GM21526 (cell line): ENCODE measurements around the gene GYPC.
A peak's percentile ranks its signal among the peaks of the same experiment; 100 is the strongest.
"Not testable (repeated sequence)": the region's sequence is repeated elsewhere in the genome, so short reads cannot be mapped to it uniquely, and the experiment has no call there.

ENCODE experiments used
- ATAC-seq: cut with Tn5 transposase; IDR thresholded peaks from one replicate; pipeline ENCODE4 v1.9.1; 2021; ENCODE audit warnings: moderate library complexity; ENCODE audit not compliant: unreplicated experiment, low FRiP score

The GYPC gene

GRCh38 chr2:126648345-126648786, 7.6 kb upstream of the GYPC start:
- ATAC-seq, result not testable (repeated sequence)

- no peak for ATAC-seq
Observed at GRCh38 chr2:126649101-126649500, 6.9 kb upstream of the GYPC start.

DNA sequence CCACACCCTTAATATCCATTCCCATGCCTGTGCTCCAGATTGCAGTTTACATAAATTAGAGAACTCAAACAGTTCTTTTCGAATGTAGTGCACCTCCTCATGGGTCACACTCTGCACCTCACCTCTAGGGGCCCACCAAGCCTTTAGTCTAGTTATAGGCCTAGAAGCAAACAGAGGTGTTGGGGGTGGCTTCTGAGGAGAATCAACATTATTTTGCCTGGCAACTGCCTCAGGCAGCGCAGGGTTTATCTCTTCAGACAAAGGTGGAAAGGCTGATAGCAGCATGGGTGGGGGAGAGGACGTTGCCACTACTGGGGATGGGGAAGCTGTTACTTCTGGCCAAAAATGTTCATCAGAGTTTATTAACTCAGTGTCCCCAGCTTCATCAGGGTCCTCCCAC, 5.0 kb upstream of the GYPC start:
- no peak for ATAC-seq

- no peak for ATAC-seq
Observed at GRCh38 chr2:126652323-126652891, 3.6 kb upstream of the GYPC start.

GRCh38 chr2:126653109-126653508, 2.8 kb upstream of the GYPC start:
- no peak for ATAC-seq

DNA sequence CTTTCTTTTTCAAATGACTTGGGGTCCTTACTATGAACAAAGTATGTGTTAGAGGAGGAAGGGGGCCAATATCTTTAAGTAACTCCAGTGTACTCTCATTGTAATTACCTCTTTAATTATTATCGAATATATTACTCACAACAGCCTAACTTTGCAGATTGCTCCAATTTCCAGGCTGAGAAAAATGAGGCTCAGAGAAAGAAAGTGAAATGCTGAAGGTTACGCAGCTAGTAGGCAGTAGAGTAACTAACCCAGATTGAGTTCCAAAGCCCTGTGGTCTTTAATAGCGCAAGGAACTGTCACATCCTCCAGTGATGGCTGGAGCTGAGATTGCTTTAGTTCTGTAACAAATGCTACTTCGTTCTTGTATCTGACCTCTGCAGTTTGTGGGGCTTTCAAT, 2.2 kb upstream of the GYPC start:
- no peak for ATAC-seq

DNA sequence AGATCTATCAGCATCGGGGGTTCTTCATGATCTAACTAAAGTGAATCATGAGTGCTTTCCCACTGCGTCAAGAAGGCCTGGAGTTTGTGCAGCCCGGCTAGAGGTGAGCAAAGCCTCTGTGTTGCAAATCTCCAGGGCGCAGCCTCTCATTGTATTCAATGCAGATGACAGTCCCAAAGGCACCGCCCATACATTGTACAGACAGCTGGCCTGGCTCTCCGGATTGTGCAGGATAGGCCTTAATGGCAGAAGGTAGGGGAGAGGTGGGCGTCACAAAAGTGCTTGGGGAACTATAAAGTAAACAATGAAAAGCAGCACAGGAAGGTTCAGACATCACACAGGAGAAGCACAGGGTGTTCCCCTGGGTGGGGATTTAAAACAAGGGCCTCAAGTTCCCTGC, 907 bp upstream of the GYPC start:
- no peak for ATAC-seq

GRCh38 chr2:126656431-126657147, 631 bp downstream of the GYPC start:
- peak; percentile 30 for ATAC-seq

GRCh38 chr2:126657148-126657635, 1.2 kb downstream of the GYPC start:
- ATAC-seq, result peak; percentile 12

GRCh38 chr2:126657636-126658318, 1.8 kb downstream of the GYPC start:
- ATAC-seq, result peak; percentile 64

DNA sequence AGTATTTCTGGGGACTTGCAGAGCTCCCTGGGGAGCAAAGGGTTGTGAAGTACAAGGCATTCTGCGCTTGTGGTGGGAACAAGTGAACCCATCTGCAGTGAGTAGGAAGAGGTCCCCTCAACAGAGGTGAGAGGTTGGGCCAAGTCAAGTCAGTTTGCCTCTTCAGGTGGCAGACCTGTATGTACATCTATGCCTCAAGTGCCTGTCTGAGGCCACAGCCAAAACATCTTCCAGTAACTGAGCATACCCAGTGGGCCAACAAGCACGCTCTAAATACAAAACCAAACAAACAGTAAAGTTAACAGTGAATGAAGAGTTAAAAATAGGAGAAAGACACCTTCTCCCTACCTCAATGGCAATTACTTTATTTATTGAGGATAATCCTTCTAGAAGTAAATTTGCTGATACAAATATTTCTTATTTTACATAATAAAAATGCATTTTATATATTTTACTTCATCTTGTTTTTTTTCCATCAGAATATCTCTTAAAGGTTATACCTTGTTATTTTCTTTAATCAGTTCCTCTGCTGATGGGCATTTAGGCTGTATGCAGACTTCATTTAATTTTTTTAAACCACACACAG, 2.5 kb downstream of the GYPC start:
- peak; percentile 15 for ATAC-seq

DNA sequence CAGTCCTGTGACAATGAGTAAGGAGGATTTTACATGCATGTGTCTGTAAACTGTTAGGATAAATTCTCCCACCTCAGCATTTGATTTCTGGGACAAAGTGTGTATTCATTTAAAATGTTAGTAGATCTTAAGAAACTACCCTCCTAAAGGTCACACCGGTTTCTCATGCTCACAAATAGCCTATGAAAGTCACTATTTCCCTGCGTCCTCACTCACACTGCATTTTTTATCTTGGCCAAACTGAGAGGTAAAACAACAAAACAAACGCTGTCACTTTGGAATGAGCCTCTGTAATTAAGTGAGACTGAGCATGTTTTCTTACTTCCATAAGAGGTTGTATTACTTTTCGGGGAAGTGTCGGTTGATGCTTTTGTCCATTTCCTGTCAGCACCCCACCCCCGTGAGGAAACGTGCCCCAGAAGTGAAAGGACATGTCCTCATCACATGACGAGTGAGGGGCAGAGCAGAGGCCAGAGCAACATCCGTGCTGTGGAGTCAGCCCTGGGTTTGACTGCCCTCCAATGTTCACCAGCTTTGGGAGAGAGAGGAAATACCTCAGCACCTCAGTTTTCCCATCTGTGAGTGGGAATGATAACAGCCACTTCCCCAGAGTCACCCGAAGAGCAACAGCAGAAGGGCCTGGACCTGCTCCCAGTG, 3.1 kb downstream of the GYPC start:
- peak; percentile 46 for ATAC-seq

GRCh38 chr2:126659562-126660467, 3.9 kb downstream of the GYPC start:
- no peak for ATAC-seq

DNA sequence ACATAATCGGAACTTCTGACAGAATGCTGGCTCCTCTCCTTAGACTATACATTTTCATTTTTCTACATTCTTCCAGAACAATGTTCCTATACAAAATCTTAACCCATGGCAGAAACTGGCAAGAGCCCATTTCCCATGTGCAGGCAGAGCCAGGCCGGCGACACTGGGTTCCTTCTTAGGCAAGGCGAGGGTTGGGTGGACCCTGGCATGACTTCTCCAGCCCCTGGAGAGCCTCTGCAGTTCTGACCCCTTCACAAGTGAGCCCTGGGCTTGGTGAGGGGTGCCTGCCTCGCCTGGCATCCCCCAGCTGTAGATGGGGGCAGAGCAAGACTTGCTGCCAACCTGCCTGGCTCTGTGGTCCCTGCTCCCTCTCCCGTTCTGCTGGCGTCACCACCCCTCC, 5.0 kb downstream of the GYPC start:
- ATAC-seq, result no peak

- no peak for ATAC-seq
Observed at GRCh38 chr2:126661702-126662500, 5.9 kb downstream of the GYPC start.

DNA sequence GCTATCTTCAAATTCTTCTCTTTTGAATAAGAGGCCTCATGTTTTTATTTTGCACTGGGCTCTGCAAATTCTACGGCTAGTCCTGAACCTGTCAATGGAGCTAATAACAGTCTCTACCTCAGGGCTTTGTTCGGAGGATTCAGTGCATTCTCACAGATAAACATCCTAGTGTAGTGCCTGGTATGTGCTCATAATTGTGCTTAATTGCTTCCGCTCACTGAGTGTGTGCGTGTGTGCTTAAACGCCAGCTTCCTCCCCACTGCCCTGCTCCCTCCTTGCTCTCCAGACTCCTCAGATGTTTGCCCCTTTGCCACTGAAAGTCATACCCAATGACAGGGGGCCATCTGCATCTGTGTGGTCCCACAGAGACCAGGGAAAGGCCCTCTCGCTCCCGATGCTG, 6.7 kb downstream of the GYPC start:
- no peak for ATAC-seq

DNA sequence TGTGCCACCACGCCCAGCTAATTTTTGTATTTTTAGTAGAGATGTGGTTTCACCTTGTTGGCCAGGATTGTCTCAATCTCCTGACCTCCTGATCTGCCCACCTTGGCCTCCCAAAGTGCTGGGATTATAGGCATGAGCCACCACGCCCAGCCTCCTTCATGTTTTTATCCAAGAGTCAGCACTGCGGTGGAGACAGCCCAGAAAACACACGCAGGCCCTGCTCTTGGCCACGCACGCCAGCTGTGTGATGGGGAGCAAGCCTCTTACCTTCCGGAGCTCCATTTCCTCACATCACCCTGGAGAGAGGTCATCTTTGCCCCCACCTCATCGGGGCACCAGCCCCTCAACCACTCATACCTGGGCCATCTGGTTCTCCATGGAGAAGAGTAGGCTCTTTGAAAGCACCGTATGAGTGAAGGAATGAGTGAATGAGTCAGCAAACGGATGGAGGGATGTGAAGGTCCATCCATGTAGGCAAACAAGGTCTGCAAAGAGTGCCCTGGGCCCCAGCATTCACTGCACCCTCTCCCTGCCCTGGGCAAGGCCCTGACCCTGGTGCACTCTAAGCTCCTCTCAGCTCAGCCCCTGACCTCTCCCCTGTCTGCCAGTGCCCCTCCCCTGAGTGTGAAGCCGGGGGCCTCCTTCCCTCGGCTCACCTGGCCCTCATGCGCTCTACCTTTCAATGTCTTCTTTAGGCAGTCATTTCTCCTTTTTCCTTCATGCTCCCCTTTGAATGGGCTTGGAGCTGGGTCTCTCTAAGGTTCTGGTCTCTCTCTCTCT, 7.4 kb downstream of the GYPC start:
- ATAC-seq, result no peak

DNA sequence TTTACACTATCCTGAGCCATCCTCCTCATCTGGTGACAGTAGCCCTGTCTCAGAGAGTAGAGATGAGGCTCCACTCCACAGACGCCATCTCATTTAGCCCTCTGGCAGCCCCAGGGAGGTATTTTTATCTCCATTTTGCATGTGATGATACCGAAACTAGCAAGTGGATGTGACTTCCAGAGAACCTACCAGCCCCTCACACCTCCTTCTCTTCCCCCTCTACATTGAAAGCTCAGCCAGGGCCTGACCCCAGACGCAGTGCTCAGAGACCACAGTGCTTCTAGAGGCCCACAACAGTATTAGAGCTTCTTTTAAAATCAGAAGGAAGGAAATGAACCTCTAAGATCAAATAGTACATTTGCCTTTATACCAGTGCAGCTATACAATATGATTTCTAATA, 8.3 kb downstream of the GYPC start:
- peak; percentile 84 for ATAC-seq
